K562 (cell line): ENCODE results near the gene MIB2. TPM values are rescaled to one million over a fixed set of nuclear protein-coding genes. Genes with fewer than 3 reads are reported as not detected.

Source experiments
- EHMT2 ChIP-seq: fragments of 450-650 bp; IDR thresholded peaks from 2 replicates; pipeline ENCODE4 v1.6.1; 2018; ENCODE audit warnings: antibody characterized with exemption
- ELF4 ChIP-seq: fragments of 450-650 bp; formaldehyde crosslinking; IDR thresholded peaks from 2 replicates; pipeline ENCODE4 v1.4.0; 2022; ENCODE audit warnings: missing genetic modification characterization
- EP300 ChIP-seq: IDR thresholded peaks from 2 replicates; pipeline ENCODE4 v1.6.1; 2012; ENCODE audit warnings: low read length, improper control_type of control experiment
- GABPA ChIP-seq: fragments of 200-800 bp; sonication (Bioruptor generic); conservative IDR thresholded peaks from 2 replicates; pipeline ENCODE4 v1.6.1; 2016; ENCODE audit warnings: low read depth, missing genetic modification characterization, missing compliant biosample characterization
- KDM2B ChIP-seq: fragments of 250-450 bp; sonication (Bioruptor Pico); IDR thresholded peaks from 2 replicates; pipeline ENCODE4 v1.8.0; 2021; ENCODE audit warnings: mild to moderate bottlenecking, moderate library complexity
- NR3C1 ChIP-seq: sonication (generic); formaldehyde crosslinking; IDR thresholded peaks from 2 replicates; pipeline ENCODE4 v1.8.1; 2022; ENCODE audit warnings: missing genetic modification reagents
- RBBP5 ChIP-seq: fragments of 200-600 bp; sonication (generic); IDR thresholded peaks from 2 replicates; pipeline ENCODE4 v1.6.1; 2012; ENCODE audit warnings: borderline replicate concordance, mild to moderate bottlenecking, low read length, control low read depth, inconsistent platforms; ENCODE audit not compliant: insufficient read depth, poor library complexity, severe bottlenecking
- RBM22 ChIP-seq: fragments of 200-400 bp; formaldehyde crosslinking; IDR thresholded peaks from 2 replicates; pipeline ENCODE4 v1.6.1; 2018; ENCODE audit warnings: low read length, low read depth; ENCODE audit not compliant: poor library complexity, severe bottlenecking
- RNF2 ChIP-seq: sonication (generic); IDR thresholded peaks from 2 replicates; pipeline ENCODE4 v1.6.1; 2016
- TFAM ChIP-seq: fragments of 250-450 bp; sonication (Bioruptor Pico); conservative IDR thresholded peaks from 2 replicates; pipeline ENCODE4 v1.5.0; 2021; ENCODE audit warnings: mild to moderate bottlenecking, moderate library complexity
- TOE1 ChIP-seq, 2 experiments: fragments of 450-650 bp in 1 of 2; sonication (generic) in 1 of 2; formaldehyde crosslinking in 1 of 2; IDR thresholded peaks; 2 replicates each; pipeline versions ENCODE4 v1.7.1 to v1.8.0; 2016 to 2022; ENCODE audit warnings: borderline replicate concordance in 2 of 2, mild to moderate bottlenecking in 2 of 2, antibody characterized with exemption in 1 of 2, inconsistent platforms in 1 of 2, low read depth in 1 of 2, missing genetic modification reagents in 1 of 2, moderate library complexity in 1 of 2
- ZBTB7A ChIP-seq: IDR thresholded peaks from 2 replicates; pipeline ENCODE4 v1.6.1; 2011; ENCODE audit warnings: low read depth, mild to moderate bottlenecking, low read length, moderate library complexity, borderline replicate concordance; ENCODE audit not compliant: control insufficient read depth
- ZNF408 ChIP-seq: fragments of 250-450 bp; sonication (Bioruptor Pico); IDR thresholded peaks from 2 replicates; pipeline ENCODE4 v1.4.0; 2020; ENCODE audit warnings: low read depth, mild to moderate bottlenecking, moderate library complexity
- ZNF77 ChIP-seq: fragments of 250-450 bp; sonication (Bioruptor Pico); IDR thresholded peaks from 2 replicates; pipeline ENCODE4 v1.5.0; 2020
- polyA plus RNA-seq, 8 experiments: library from polyadenylated mRNA; depleted of rRNA in 4 of 8; stranded (reverse) in 5 of 8; unstranded in 3 of 8; fragments of >200 nt; fragmentation: Nextera tagmentation in 2 of 8; fragmentation: Illumina TruSeq in 1 of 8; extraction: Ambion mirVana in 2 of 8; extraction: Trizol in 1 of 8; gene quantifications; 2 replicates each; pipeline versions ENCODE4 v1.2.1 to v1.2.3, GENCODE V29; 2011 to 2014; ENCODE audit warnings: inconsistent platforms in 1 of 8, missing spikeins in 1 of 8
- total RNA-seq, 7 experiments: library from RNA; depleted of rRNA in 6 of 7; stranded (reverse); fragments of >200 nt in 6 of 7; fragmentation: Illumina TruSeq in 2 of 7; extraction: Trizol in 2 of 7; gene quantifications; 2 replicates each; pipeline versions ENCODE4 v1.2.1 to v1.2.3, GENCODE V29; 2011 to 2021; ENCODE audit warnings: low replicate concordance in 1 of 7
- TF ChIP-seq, protein P1 (sequence below): fragments of 250-450 bp; sonication (Bioruptor Pico); IDR thresholded peaks from 2 replicates; pipeline ENCODE4 v1.8.0; 2021; ENCODE audit warnings: borderline replicate concordance, mild to moderate bottlenecking, moderate library complexity; ENCODE audit not compliant: poor library complexity, severe bottlenecking
- TF ChIP-seq, protein P2 (sequence below): sonication (generic); formaldehyde crosslinking; IDR thresholded peaks from 2 replicates; pipeline ENCODE4 v1.8.1; 2023; ENCODE audit warnings: mild to moderate bottlenecking, missing genetic modification reagents, moderate library complexity
- TF ChIP-seq, protein P3 (sequence below): fragments of 450-650 bp; IDR thresholded peaks from 2 replicates; pipeline ENCODE4 v1.7.0; 2016; ENCODE audit warnings: borderline replicate concordance
- TF ChIP-seq, protein P4 (sequence below): fragments of 250-450 bp; sonication (Bioruptor Pico); IDR thresholded peaks from 2 replicates; pipeline ENCODE4 v1.8.0; 2021; ENCODE audit warnings: moderate library complexity, mild to moderate bottlenecking, inconsistent platforms
- TF ChIP-seq, protein P5 (sequence below): fragments of 250-450 bp; sonication (Bioruptor Pico); IDR thresholded peaks from 2 replicates; pipeline ENCODE4 v1.4.0; 2020; ENCODE audit warnings: borderline replicate concordance

Gene MIB2
- total and polyA plus RNA-seq, 9 of the 15 experiments (the other 6 are each of a cell fraction or from before 2014, with no cell fraction given), result 0.04 to 17.0 (median 4.9) TPM; not detected in 1

DNA sequence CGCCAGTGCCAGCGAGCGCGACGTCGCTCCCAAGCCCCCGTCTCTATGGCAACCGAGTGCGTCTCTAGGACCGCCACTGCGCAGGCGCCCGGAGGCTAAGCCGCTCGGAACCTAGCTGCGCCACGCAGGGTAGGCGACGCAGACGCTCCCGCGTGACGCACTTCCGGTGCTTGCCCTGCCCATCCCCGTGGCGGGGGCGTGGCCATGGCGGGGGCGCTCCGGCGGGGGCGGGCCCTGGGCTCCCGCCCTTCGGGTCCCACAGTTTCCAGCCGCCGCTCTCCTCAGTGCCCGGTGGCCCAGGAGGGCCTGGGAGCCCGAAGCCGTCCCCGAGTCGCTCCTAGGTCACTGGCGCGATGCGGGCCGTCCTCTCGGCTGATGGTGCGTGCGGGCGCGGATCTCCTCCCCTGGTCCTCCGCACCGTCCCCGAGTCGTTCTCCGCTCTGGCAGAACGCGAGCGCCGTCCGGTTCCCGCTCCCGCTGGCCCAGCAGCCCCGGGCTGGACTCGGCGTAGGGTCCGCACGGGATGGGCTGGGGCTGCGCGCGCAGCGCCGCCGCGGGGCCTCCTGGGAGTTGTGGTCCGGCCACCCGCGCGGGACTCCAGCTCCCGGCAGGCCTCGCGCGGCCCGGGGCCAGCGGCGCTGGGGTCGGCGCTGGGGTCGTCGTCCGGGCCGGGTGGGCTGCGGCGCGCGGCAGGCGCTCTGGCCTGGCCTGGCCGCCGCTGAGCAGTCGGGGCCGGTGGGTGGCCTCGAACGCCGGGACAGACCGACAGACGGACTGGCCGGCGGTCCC, at the start of gene MIB2 (continued):
- TF ChIP-seq, protein P1, sequence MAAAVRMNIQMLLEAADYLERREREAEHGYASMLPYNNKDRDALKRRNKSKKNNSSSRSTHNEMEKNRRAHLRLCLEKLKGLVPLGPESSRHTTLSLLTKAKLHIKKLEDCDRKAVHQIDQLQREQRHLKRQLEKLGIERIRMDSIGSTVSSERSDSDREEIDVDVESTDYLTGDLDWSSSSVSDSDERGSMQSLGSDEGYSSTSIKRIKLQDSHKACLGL (CRISPR knock-in tag), result no peak
- TF ChIP-seq RBBP5 (peak; percentile 83), ZNF408 (CRISPR knock-in tag) (no peak), TOE1 (IDR thresholded peaks at IDR 0.05; ENCODE audit: borderline replicate concordance) (peak; percentile 71; the same call in 1 of the 2 replicates), TOE1 (CRISPR knock-in tag; IDR thresholded peaks at IDR 0.05; ENCODE audit: borderline replicate concordance, low read depth) (no peak), EHMT2 (no peak), RNF2 (no peak; the same call in 1 of the 2 replicates), ZBTB7A (peak; percentile 95), GABPA (tag) (peak; percentile 99), EP300 (0 out of 2 replicates have a peak, but pooled peaks have one; percentile 22), RBM22 (peak; percentile 76), NR3C1 (CRISPR knock-in tag) (peak; percentile 75; the same call in 1 of the 2 replicates), ELF4 (no peak; the same call in 1 of the 2 replicates), TFAM (CRISPR knock-in tag) (no peak), KDM2B (CRISPR knock-in tag) (0 out of 2 replicates have a peak, but pooled peaks have one; percentile 13), ZNF77 (CRISPR knock-in tag) (peak; percentile 72; the same call in 1 of the 2 replicates)
- TF ChIP-seq, protein P2, sequence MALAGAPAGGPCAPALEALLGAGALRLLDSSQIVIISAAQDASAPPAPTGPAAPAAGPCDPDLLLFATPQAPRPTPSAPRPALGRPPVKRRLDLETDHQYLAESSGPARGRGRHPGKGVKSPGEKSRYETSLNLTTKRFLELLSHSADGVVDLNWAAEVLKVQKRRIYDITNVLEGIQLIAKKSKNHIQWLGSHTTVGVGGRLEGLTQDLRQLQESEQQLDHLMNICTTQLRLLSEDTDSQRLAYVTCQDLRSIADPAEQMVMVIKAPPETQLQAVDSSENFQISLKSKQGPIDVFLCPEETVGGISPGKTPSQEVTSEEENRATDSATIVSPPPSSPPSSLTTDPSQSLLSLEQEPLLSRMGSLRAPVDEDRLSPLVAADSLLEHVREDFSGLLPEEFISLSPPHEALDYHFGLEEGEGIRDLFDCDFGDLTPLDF (CRISPR knock-in tag), result peak; percentile 91
- TF ChIP-seq, protein P3, sequence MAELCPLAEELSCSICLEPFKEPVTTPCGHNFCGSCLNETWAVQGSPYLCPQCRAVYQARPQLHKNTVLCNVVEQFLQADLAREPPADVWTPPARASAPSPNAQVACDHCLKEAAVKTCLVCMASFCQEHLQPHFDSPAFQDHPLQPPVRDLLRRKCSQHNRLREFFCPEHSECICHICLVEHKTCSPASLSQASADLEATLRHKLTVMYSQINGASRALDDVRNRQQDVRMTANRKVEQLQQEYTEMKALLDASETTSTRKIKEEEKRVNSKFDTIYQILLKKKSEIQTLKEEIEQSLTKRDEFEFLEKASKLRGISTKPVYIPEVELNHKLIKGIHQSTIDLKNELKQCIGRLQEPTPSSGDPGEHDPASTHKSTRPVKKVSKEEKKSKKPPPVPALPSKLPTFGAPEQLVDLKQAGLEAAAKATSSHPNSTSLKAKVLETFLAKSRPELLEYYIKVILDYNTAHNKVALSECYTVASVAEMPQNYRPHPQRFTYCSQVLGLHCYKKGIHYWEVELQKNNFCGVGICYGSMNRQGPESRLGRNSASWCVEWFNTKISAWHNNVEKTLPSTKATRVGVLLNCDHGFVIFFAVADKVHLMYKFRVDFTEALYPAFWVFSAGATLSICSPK, result no peak
- TF ChIP-seq, protein P4, sequence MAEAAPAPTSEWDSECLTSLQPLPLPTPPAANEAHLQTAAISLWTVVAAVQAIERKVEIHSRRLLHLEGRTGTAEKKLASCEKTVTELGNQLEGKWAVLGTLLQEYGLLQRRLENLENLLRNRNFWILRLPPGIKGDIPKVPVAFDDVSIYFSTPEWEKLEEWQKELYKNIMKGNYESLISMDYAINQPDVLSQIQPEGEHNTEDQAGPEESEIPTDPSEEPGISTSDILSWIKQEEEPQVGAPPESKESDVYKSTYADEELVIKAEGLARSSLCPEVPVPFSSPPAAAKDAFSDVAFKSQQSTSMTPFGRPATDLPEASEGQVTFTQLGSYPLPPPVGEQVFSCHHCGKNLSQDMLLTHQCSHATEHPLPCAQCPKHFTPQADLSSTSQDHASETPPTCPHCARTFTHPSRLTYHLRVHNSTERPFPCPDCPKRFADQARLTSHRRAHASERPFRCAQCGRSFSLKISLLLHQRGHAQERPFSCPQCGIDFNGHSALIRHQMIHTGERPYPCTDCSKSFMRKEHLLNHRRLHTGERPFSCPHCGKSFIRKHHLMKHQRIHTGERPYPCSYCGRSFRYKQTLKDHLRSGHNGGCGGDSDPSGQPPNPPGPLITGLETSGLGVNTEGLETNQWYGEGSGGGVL (CRISPR knock-in tag), result no peak
- TF ChIP-seq, protein P5, sequence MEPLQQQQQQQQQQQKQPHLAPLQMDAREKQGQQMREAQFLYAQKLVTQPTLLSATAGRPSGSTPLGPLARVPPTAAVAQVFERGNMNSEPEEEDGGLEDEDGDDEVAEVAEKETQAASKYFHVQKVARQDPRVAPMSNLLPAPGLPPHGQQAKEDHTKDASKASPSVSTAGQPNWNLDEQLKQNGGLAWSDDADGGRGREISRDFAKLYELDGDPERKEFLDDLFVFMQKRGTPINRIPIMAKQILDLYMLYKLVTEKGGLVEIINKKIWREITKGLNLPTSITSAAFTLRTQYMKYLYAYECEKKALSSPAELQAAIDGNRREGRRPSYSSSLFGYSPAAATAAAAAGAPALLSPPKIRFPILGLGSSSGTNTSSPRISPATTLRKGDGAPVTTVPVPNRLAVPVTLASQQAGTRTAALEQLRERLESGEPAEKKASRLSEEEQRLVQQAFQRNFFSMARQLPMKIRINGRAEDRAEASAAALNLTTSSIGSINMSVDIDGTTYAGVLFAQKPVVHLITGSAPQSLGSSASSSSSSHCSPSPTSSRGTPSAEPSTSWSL (CRISPR knock-in tag), result peak; percentile 71; the same call in 1 of the 2 replicates
